CD4-positive, alpha-beta T cell (primary cell): Measurements from ENCODE around the gene ERC2. TPM values are rescaled to one million over a fixed set of nuclear protein-coding genes. Genes with fewer than 3 reads are reported as not detected.

Source experiments
- ATAC-seq: fragments of 200-7000 bp; cut with Tn5 transposase; one replicate; pipeline ENCODE4 v1.10.0; 2022; ENCODE audit warnings: mild to moderate bottlenecking; ENCODE audit not compliant: poor library complexity
- CTCF ChIA-PET: fragments of 350-600 bp; sonication (Branson Sonifier 250); formaldehyde crosslinking; loops from one replicate; lab custom pipeline; 2021; ENCODE audit warnings: antibody characterized with exemption, inconsistent platforms; lab: Charles Lee
- POLR2A ChIA-PET: fragments of 350-600 bp; sonication (Branson Sonifier 250); formaldehyde crosslinking; loops from one replicate; lab custom pipeline; 2021; ENCODE audit warnings: antibody characterized with exemption, inconsistent platforms; lab: Charles Lee
- DNase-seq, 14 experiments: peaks; one replicate each; pipeline ENCODE4 v3.0.0-alpha.2; 2013 to 2020; ENCODE audit warnings: mixed read lengths in 2 of 14
- H3K27ac ChIP-seq, 2 donors: one replicate each; pipeline versions ENCODE4 v1.5.1 to v1.7.0; 2013; ENCODE audit warnings: low read length in 2 of 2, low read depth in 1 of 2, mild to moderate bottlenecking in 1 of 2
- H3K27me3 ChIP-seq, 2 experiments: 1 replicate in 1 of 2; 2 replicates in 1 of 2; pipeline versions ENCODE4 v1.6.1 to v1.7.0; 2013; ENCODE audit warnings: low read length in 2 of 2, control low read depth in 1 of 2, mild to moderate bottlenecking in 1 of 2, moderate library complexity in 1 of 2; ENCODE audit not compliant: insufficient read depth in 2 of 2, control insufficient read depth in 1 of 2
- H3K36me3 ChIP-seq: one replicate; pipeline ENCODE4 v1.6.1; 2013; ENCODE audit warnings: low read length, control low read depth; ENCODE audit not compliant: insufficient read depth
- H3K4me1 ChIP-seq: one replicate; pipeline ENCODE4 v1.6.1; 2013; ENCODE audit warnings: low read length, control low read depth; ENCODE audit not compliant: insufficient read depth
- H3K4me3 ChIP-seq: one replicate; pipeline ENCODE4 v1.5.1; 2013; ENCODE audit warnings: mild to moderate bottlenecking, low read length, moderate library complexity
- H3K9me3 ChIP-seq, 2 experiments: 1 replicate in 1 of 2; 2 replicates in 1 of 2; pipeline versions ENCODE4 v1.6.1 to v1.7.0; 2013; ENCODE audit warnings: low read length in 2 of 2, mild to moderate bottlenecking in 2 of 2, control low read depth in 1 of 2, moderate library complexity in 1 of 2; ENCODE audit not compliant: control insufficient read depth in 1 of 2, insufficient read depth in 1 of 2
- H3K27ac Mint-ChIP-seq: one replicate; pipeline ENCODE4 v1.8.0; 2020; ENCODE audit warnings: mixed read lengths
- H3K27me3 Mint-ChIP-seq: one replicate; pipeline ENCODE4 v1.8.0; 2021; ENCODE audit warnings: mixed read lengths
- H3K36me3 Mint-ChIP-seq: one replicate; pipeline ENCODE4 v1.8.0; 2021; ENCODE audit warnings: low read depth, mixed read lengths
- H3K4me1 Mint-ChIP-seq: one replicate; pipeline ENCODE4 v1.8.0; 2021; ENCODE audit warnings: low read depth, mixed read lengths
- H3K4me3 Mint-ChIP-seq: one replicate; pipeline ENCODE4 v1.8.0; 2020; ENCODE audit warnings: mild to moderate bottlenecking, mixed read lengths
- H3K9me3 Mint-ChIP-seq: one replicate; pipeline ENCODE4 v1.8.0; 2020; ENCODE audit warnings: mixed read lengths
- CTCF ChIP-seq: fragments of 200-600 bp; IDR thresholded peaks from one replicate; pipeline ENCODE4 v1.8.0; 2022; ENCODE audit warnings: antibody characterized with exemption, mild to moderate bottlenecking
- intact Hi-C, 2 experiments: fragments of 100-400 bp; cut with DNase I in 1 of 2; cut with micrococcal nuclease in 1 of 2; formaldehyde crosslinking; loops; one replicate each; pipeline versions ENCODE4 v1.15.1 to v1.9.0; 2023 to 2025; cut with DNase I, micrococcal nuclease
- total RNA-seq, 174 experiments: library from RNA in 2 of 174; stranded (reverse) in 2 of 174; gene quantifications; one replicate each; pipeline ENCODE4 v1.2.3 and lab custom pipeline; 2021 to 2026

The ERC2 gene
- total RNA-seq, 2 experiments from 2014 or later = not detected

- no peaks in the 10 kb centered on the region for H3K4me1 Mint-ChIP-seq
- ChIA-PET CTCF (no interaction called here), POLR2A (no interaction called here)
- H3K9me3 Mint-ChIP-seq = no peaks in the 10 kb centered on the region
- peaks cover 68% of the 10 kb centered on the region for H3K27me3 Mint-ChIP-seq
- peaks cover 16 to 18% of the 10 kb centered on the region in 2 experiments for H3K27me3 ChIP-seq
- H3K36me3 ChIP-seq = no peaks in the 10 kb centered on the region
- no peaks in the 10 kb centered on the region for H3K36me3 Mint-ChIP-seq
- no peaks in the 10 kb centered on the region for H3K9me3 ChIP-seq
- H3K27ac Mint-ChIP-seq = no peak overlapping the region
- intact Hi-C loops = no loop called here
- H3K27ac ChIP-seq = no peak overlapping the region
- H3K4me3 ChIP-seq = no peak overlapping the region
- no peaks in the 10 kb centered on the region for H3K4me1 ChIP-seq
- DNase-seq = no peak
- ATAC-seq = no peak
- TF ChIP-seq CTCF = no peak
- no peak overlapping the region for H3K4me3 Mint-ChIP-seq
Measured at GRCh38 chr3:56476771-56477170, 8.5 kb upstream of the ERC2 start.

DNA sequence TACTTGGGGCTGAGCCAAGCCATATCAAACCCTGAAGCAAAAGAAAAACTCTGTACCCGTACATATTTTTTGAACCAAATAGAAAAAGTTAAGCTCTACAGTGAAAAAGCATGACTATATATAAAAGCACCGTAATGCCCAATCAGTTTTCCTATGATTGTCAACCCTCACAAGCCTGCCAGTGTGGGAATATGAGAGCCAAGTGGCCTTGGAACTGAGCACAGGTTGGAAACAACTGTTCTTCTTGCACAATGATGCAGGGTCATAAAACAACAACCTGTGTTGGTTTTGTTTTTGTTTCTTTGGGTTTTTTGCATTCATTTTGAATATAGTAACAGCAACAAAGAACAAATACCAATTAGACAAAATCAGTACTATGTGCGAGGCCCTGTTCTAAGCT lies 3.5 kb upstream of the ERC2 start:
- ChIA-PET CTCF (no interaction called here), POLR2A (no interaction called here)
- H3K9me3 Mint-ChIP-seq = no peaks in the 10 kb centered on the region
- Histone ChIP-seq H3K9me3 (no peaks in the 10 kb centered on the region), H3K36me3 (no peaks in the 10 kb centered on the region), H3K4me1 (peaks cover 13% of the 10 kb centered on the region), H3K4me3 (no peak overlapping the region), H3K27me3 (peaks cover 44 to 51% of the 10 kb centered on the region in 2 experiments), H3K27ac (no peak overlapping the region)
- intact Hi-C loops = no loop called here
- no peak overlapping the region for H3K4me3 Mint-ChIP-seq
- DNase-seq = no peak
- H3K27me3 Mint-ChIP-seq = peaks cover 75% of the 10 kb centered on the region
- H3K27ac Mint-ChIP-seq = no peak overlapping the region
- peaks cover 16% of the 10 kb centered on the region for H3K4me1 Mint-ChIP-seq
- no peak for ATAC-seq
- no peaks in the 10 kb centered on the region for H3K36me3 Mint-ChIP-seq
- TF ChIP-seq CTCF = no peak

DNA sequence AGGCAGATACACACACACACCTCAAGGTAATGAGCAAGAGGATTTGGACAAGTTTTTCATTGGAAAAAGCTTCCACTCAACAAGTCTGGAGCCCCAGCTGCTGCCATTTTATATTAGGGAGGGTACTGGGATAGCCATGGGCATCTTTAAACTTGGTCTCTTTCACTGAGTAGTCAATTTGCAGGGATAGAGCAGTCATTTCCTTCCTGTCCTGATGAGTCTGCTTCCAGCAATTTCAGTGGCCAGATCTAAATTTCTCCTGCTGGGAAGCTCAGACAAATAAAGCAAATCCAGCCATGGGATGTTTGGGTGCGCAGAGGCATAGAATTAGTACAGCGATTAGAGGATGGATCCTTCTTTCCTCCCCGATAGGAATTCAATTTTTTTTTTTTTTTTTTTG lies 874 bp upstream of the ERC2 start:
- no peak for TF ChIP-seq CTCF
- Histone ChIP-seq H3K36me3 (no peaks in the 10 kb centered on the region), H3K27me3 (peaks cover 53 to 68% of the 10 kb centered on the region in 2 experiments), H3K27ac (no peak overlapping the region), H3K4me1 (peaks cover 13% of the 10 kb centered on the region), H3K4me3 (no peak overlapping the region), H3K9me3 (no peaks in the 10 kb centered on the region)
- no peak for DNase-seq
- H3K4me1 Mint-ChIP-seq = peaks cover 22% of the 10 kb centered on the region
- H3K36me3 Mint-ChIP-seq = no peaks in the 10 kb centered on the region
- H3K27me3 Mint-ChIP-seq = peaks cover 84% of the 10 kb centered on the region
- ChIA-PET CTCF (no interaction called here), POLR2A (no interaction called here)
- H3K9me3 Mint-ChIP-seq = peaks cover 2% of the 10 kb centered on the region
- intact Hi-C loops = no loop called here
- no peak overlapping the region for H3K27ac Mint-ChIP-seq
- ATAC-seq = no peak
- no peak overlapping the region for H3K4me3 Mint-ChIP-seq
